D721Med (cell line): Measurements from ENCODE around the gene ELN.

Experiments
- DNase-seq: peaks from one replicate; pipeline ENCODE4 v3.0.0; 2011; ENCODE audit warnings: low spot score; ENCODE audit not compliant: insufficient read length
- FAIRE-seq: peaks from 2 replicates; lab custom pipeline; 2011; peaks lifted over from hg19 to GRCh38; lab: Jason Lieb, UNC
- CTCF ChIP-seq: IDR thresholded peaks from 2 replicates; pipeline ENCODE4 v1.5.1; 2012; ENCODE audit warnings: mild to moderate bottlenecking, control low read depth; ENCODE audit not compliant: insufficient read depth; ENCODE audit errors: missing control alignments

Gene ELN

GRCh38 chr7:74058486-74058885 lies 30.5 kb downstream of the ELN start:
- no peak for TF ChIP-seq CTCF
- no peak for FAIRE-seq
- DNase-seq, result no peak

GRCh38 chr7:74059037-74059436 lies 31.1 kb downstream of the ELN start:
- DNase-seq, result no peak
- FAIRE-seq, result no peak
- no peak for TF ChIP-seq CTCF

GRCh38 chr7:74059681-74060588 lies 32.0 kb downstream of the ELN start:
- no peak for FAIRE-seq
- DNase-seq, result no peak
- no peak for TF ChIP-seq CTCF

- TF ChIP-seq CTCF, result no peak
- FAIRE-seq (no peak), DNase-seq (no peak)
Observed at GRCh38 chr7:74061840-74062539, 34.0 kb downstream of the ELN start.

- FAIRE-seq, result no peak
Observed at GRCh38 chr7:74063223-74063641, 35.3 kb downstream of the ELN start.

GRCh38 chr7:74063646-74064045 lies 35.7 kb downstream of the ELN start:
- no peak for TF ChIP-seq CTCF
- DNase-seq, result no peak
- no peak for FAIRE-seq

More at GRCh38 chr7:74063223-74063641, 35.3 kb downstream of the ELN start:
- no peak for TF ChIP-seq CTCF
- no peak for DNase-seq
